CD4-positive, alpha-beta T cell (primary cell): ENCODE data around the gene SLPI. TPM values are rescaled to one million over a fixed set of nuclear protein-coding genes. Genes with fewer than 3 reads are reported as not detected.

ENCODE experiments used
- ATAC-seq: fragments of 200-7000 bp; cut with Tn5 transposase; one replicate; pipeline ENCODE4 v1.10.0; 2022; ENCODE audit warnings: mild to moderate bottlenecking; ENCODE audit not compliant: poor library complexity
- CTCF ChIA-PET: fragments of 350-600 bp; sonication (Branson Sonifier 250); formaldehyde crosslinking; loops from one replicate; lab custom pipeline; 2021; ENCODE audit warnings: antibody characterized with exemption, inconsistent platforms; lab: Charles Lee
- POLR2A ChIA-PET: fragments of 350-600 bp; sonication (Branson Sonifier 250); formaldehyde crosslinking; loops from one replicate; lab custom pipeline; 2021; ENCODE audit warnings: antibody characterized with exemption, inconsistent platforms; lab: Charles Lee
- DNase-seq, 14 experiments: peaks; one replicate each; pipeline ENCODE4 v3.0.0-alpha.2; 2013 to 2020; ENCODE audit warnings: mixed read lengths in 2 of 14
- H3K27ac ChIP-seq, 2 donors: one replicate each; pipeline versions ENCODE4 v1.5.1 to v1.7.0; 2013; ENCODE audit warnings: low read length in 2 of 2, low read depth in 1 of 2, mild to moderate bottlenecking in 1 of 2
- H3K27me3 ChIP-seq, 2 experiments: 1 replicate in 1 of 2; 2 replicates in 1 of 2; pipeline versions ENCODE4 v1.6.1 to v1.7.0; 2013; ENCODE audit warnings: low read length in 2 of 2, control low read depth in 1 of 2, mild to moderate bottlenecking in 1 of 2, moderate library complexity in 1 of 2; ENCODE audit not compliant: insufficient read depth in 2 of 2, control insufficient read depth in 1 of 2
- H3K36me3 ChIP-seq: one replicate; pipeline ENCODE4 v1.6.1; 2013; ENCODE audit warnings: low read length, control low read depth; ENCODE audit not compliant: insufficient read depth
- H3K4me1 ChIP-seq: one replicate; pipeline ENCODE4 v1.6.1; 2013; ENCODE audit warnings: low read length, control low read depth; ENCODE audit not compliant: insufficient read depth
- H3K4me3 ChIP-seq: one replicate; pipeline ENCODE4 v1.5.1; 2013; ENCODE audit warnings: mild to moderate bottlenecking, low read length, moderate library complexity
- H3K9me3 ChIP-seq, 2 experiments: 1 replicate in 1 of 2; 2 replicates in 1 of 2; pipeline versions ENCODE4 v1.6.1 to v1.7.0; 2013; ENCODE audit warnings: low read length in 2 of 2, mild to moderate bottlenecking in 2 of 2, control low read depth in 1 of 2, moderate library complexity in 1 of 2; ENCODE audit not compliant: control insufficient read depth in 1 of 2, insufficient read depth in 1 of 2
- H3K27ac Mint-ChIP-seq: one replicate; pipeline ENCODE4 v1.8.0; 2020; ENCODE audit warnings: mixed read lengths
- H3K27me3 Mint-ChIP-seq: one replicate; pipeline ENCODE4 v1.8.0; 2021; ENCODE audit warnings: mixed read lengths
- H3K36me3 Mint-ChIP-seq: one replicate; pipeline ENCODE4 v1.8.0; 2021; ENCODE audit warnings: low read depth, mixed read lengths
- H3K4me1 Mint-ChIP-seq: one replicate; pipeline ENCODE4 v1.8.0; 2021; ENCODE audit warnings: low read depth, mixed read lengths
- H3K4me3 Mint-ChIP-seq: one replicate; pipeline ENCODE4 v1.8.0; 2020; ENCODE audit warnings: mild to moderate bottlenecking, mixed read lengths
- H3K9me3 Mint-ChIP-seq: one replicate; pipeline ENCODE4 v1.8.0; 2020; ENCODE audit warnings: mixed read lengths
- intact Hi-C, 2 experiments: fragments of 100-400 bp; cut with DNase I in 1 of 2; cut with micrococcal nuclease in 1 of 2; formaldehyde crosslinking; loops; one replicate each; pipeline versions ENCODE4 v1.15.1 to v1.9.0; 2023 to 2025; cut with DNase I, micrococcal nuclease
- total RNA-seq, 174 experiments: library from RNA in 2 of 174; stranded (reverse) in 2 of 174; gene quantifications; one replicate each; pipeline ENCODE4 v1.2.3 and lab custom pipeline; 2021 to 2026
- TF ChIP-seq, protein P1 (sequence below): fragments of 200-600 bp; IDR thresholded peaks from one replicate; pipeline ENCODE4 v1.8.0; 2022; ENCODE audit warnings: antibody characterized with exemption, mild to moderate bottlenecking

Gene SLPI
- total RNA-seq, 2 experiments from 2014 or later: not detected

DNA sequence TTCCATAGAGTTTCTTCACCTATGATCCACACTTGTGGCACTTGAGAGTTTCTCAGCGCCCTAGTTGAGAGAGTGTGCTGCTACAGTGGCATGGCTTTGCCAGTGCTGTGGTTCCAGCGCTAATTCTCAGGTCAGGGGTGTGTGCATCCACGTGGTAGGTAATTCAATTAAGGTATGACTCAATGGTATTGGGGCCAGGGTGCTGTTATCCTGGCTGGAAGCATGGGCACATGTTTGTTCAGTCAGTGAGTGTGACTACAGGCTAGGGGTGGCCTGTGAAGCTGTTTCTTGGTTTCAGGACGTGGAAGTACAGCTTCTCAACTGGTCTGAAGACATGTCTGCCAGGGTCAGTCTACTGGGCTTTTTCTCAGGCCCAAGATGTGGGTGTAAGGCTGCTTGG, 36.2 kb downstream of the SLPI start:
- H3K4me1 Mint-ChIP-seq: no peaks in the 10 kb centered on the region
- POLR2A ChIA-PET: no interaction called here
- Histone ChIP-seq H3K4me3 (no peak overlapping the region), H3K27me3 (peaks cover 6 to 10% of the 10 kb centered on the region in 2 experiments), H3K9me3 (peaks cover 0 to 3% of the 10 kb centered on the region in 2 experiments), H3K36me3 (no peaks in the 10 kb centered on the region), H3K27ac (no peak overlapping the region), H3K4me1 (no peaks in the 10 kb centered on the region)
- ATAC-seq (no peak), DNase-seq (no peak)
- no peak overlapping the region for H3K4me3 Mint-ChIP-seq
- H3K9me3 Mint-ChIP-seq: no peaks in the 10 kb centered on the region
- H3K27me3 Mint-ChIP-seq: peaks cover 66% of the 10 kb centered on the region
- TF ChIP-seq, protein P1, sequence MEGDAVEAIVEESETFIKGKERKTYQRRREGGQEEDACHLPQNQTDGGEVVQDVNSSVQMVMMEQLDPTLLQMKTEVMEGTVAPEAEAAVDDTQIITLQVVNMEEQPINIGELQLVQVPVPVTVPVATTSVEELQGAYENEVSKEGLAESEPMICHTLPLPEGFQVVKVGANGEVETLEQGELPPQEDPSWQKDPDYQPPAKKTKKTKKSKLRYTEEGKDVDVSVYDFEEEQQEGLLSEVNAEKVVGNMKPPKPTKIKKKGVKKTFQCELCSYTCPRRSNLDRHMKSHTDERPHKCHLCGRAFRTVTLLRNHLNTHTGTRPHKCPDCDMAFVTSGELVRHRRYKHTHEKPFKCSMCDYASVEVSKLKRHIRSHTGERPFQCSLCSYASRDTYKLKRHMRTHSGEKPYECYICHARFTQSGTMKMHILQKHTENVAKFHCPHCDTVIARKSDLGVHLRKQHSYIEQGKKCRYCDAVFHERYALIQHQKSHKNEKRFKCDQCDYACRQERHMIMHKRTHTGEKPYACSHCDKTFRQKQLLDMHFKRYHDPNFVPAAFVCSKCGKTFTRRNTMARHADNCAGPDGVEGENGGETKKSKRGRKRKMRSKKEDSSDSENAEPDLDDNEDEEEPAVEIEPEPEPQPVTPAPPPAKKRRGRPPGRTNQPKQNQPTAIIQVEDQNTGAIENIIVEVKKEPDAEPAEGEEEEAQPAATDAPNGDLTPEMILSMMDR: no peak
- CTCF ChIA-PET: no interaction called here
- H3K36me3 Mint-ChIP-seq: no peaks in the 10 kb centered on the region
- intact Hi-C loops: no loop called here
- H3K27ac Mint-ChIP-seq: no peak overlapping the region

DNA sequence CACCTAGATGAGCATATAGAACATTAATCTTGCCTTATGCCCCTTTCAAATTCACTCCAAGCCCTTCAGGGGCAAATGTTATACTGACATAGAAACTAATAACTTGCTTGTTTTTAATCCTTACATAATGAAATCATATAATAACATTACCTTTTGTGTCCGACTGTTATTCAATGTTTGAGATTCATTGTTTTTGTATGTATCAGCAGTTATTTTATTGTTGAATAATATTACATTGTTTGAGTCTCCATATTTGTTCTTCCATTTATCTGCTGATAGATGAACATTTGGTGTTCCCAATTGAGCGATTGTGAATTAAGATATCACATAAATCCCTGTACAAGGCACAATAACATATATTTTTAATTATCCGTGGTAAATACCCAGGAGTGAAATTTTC, 41.5 kb downstream of the SLPI start:
- H3K27me3 ChIP-seq: peaks cover 0 to 5% of the 10 kb centered on the region in 2 experiments
- Mint-ChIP-seq H3K9me3 (no peaks in the 10 kb centered on the region), H3K27me3 (peaks cover 48% of the 10 kb centered on the region), H3K4me1 (no peaks in the 10 kb centered on the region), H3K36me3 (no peaks in the 10 kb centered on the region), H3K4me3 (no peak overlapping the region), H3K27ac (no peak overlapping the region)
- no peaks in the 10 kb centered on the region for H3K36me3 ChIP-seq
- peaks cover 0 to 3% of the 10 kb centered on the region in 2 experiments for H3K9me3 ChIP-seq
- DNase-seq: no peak
- intact Hi-C loops: no loop called here
- TF ChIP-seq, protein P1: no peak
- no peak overlapping the region for H3K27ac ChIP-seq
- no peaks in the 10 kb centered on the region for H3K4me1 ChIP-seq
- no peak overlapping the region for H3K4me3 ChIP-seq
- ChIA-PET CTCF (no interaction called here), POLR2A (no interaction called here)
- ATAC-seq: no peak

DNA sequence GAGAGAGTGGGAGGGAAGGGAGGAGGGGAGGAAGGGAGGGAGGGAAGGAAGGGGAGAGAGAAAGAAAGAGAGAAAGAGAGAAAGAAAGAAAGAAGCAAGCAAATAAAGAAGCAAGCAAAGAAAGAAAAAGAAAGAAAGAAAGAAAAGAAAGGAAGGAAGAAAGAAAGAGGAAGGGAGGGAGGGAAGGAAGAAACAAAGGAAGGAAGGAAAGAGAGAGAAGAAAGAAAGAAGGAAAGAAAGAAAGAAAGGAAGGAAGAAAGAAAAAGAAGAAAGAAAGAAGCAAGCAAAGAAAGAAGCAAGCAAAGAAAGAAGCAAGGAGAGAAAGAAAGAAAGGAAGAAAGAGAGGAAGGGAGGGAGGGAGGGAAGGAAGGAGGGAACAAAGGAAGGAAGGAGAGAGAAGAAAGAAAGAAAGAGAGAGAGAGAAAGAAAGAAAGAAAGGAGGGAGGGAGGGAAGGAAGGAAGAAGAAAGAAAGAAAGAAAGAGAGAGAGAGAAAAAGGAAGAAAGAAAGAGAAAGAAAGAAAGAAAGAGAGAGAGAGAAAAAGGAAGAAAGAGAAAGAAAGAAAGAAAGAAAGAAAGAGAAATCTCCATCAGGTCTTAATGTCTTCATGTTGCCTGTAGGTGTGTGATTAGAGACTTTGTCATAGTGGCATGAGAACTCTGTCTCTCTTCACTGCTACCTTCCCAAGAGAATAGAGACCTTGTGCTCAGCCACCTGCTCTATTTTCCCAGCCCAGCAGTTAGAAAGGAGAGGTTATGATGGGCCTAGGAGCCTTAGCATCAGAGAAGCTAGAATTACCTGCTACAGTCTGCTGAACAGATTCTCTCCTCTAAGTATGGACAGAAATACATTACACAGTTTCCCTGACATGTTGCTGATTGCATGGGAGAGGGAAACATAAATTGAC, 42.5 kb downstream of the SLPI start:
- DNase-seq (no peak), ATAC-seq (no peak)
- H3K9me3 Mint-ChIP-seq: no peaks in the 10 kb centered on the region
- H3K27me3 Mint-ChIP-seq: peaks cover 52% of the 10 kb centered on the region
- Histone ChIP-seq H3K27ac (no peak overlapping the region), H3K9me3 (peaks cover 0 to 3% of the 10 kb centered on the region in 2 experiments), H3K4me3 (no peak overlapping the region), H3K4me1 (no peaks in the 10 kb centered on the region), H3K27me3 (peaks cover 5 to 6% of the 10 kb centered on the region in 2 experiments), H3K36me3 (no peaks in the 10 kb centered on the region)
- H3K27ac Mint-ChIP-seq: no peak overlapping the region
- CTCF ChIA-PET: no interaction called here
- no peaks in the 10 kb centered on the region for H3K4me1 Mint-ChIP-seq
- H3K4me3 Mint-ChIP-seq: no peak overlapping the region
- POLR2A ChIA-PET: no interaction called here
- no peaks in the 10 kb centered on the region for H3K36me3 Mint-ChIP-seq
- intact Hi-C loops: no loop called here
- TF ChIP-seq, protein P1: no peak
